ENCODE data around the gene DLL1. TPM values are rescaled to one million over a fixed set of nuclear protein-coding genes. Genes with fewer than 3 reads are reported as not detected.

DLL1 gene
- total RNA-seq, 1 donor: 0.86 TPM

DNA sequence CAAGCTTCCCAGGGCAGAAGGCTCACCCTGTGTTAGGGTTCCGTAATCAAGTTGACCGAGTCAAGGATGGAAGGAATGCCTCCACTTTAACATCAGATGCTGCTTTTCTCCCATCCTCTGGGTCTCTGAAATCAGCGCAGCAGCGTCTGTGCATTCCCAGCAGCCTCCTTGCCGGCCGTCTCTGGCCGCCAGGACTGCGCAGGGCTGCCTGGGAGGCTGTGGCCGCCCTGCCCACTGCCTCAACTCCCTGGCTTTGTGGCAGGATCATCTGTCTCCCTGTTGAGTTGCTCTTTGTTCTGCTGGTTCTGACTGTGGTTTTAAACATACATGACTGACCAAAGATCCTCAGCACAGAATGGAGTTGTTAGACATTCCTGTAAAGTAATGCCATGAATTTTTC, 56.5 kb downstream of the DLL1 start:
- H3K4me3 ChIP-seq (ENCODE audit: low read depth, low read length): no peak overlapping the region
- TF ChIP-seq, protein P1, sequence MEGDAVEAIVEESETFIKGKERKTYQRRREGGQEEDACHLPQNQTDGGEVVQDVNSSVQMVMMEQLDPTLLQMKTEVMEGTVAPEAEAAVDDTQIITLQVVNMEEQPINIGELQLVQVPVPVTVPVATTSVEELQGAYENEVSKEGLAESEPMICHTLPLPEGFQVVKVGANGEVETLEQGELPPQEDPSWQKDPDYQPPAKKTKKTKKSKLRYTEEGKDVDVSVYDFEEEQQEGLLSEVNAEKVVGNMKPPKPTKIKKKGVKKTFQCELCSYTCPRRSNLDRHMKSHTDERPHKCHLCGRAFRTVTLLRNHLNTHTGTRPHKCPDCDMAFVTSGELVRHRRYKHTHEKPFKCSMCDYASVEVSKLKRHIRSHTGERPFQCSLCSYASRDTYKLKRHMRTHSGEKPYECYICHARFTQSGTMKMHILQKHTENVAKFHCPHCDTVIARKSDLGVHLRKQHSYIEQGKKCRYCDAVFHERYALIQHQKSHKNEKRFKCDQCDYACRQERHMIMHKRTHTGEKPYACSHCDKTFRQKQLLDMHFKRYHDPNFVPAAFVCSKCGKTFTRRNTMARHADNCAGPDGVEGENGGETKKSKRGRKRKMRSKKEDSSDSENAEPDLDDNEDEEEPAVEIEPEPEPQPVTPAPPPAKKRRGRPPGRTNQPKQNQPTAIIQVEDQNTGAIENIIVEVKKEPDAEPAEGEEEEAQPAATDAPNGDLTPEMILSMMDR (IDR thresholded peaks at IDR 0.05; ENCODE audit: insufficient read depth, low read depth, low read length): no peak
- no peak for DNase-seq (ENCODE audit: low read depth)

GRCh38 chr6:170233286-170234205, 57.3 kb downstream of the DLL1 start:
- TF ChIP-seq, protein P1 (IDR thresholded peaks at IDR 0.05; ENCODE audit: insufficient read depth, low read depth, low read length): no peak
- no peak for DNase-seq (ENCODE audit: low read depth)
- no peak overlapping the region for H3K4me3 ChIP-seq (ENCODE audit: low read depth, low read length)

Small RNA genes lying within 50 kb of the gene (small RNA-seq; reads per million reads assigned to genes)
- gene MIR4644: not detected

Other genes starting within 250 kb of the DLL1 start
- 12.6 and 17.3 TPM in 2 replicates for gene FAM120B, start 15.7 kb upstream of the DLL1 start, total RNA-seq

All from fibroblast of villous mesenchyme (primary cell).